ENCODE results near the gene SLC6A13. TPM values are rescaled to one million over a fixed set of nuclear protein-coding genes. Genes with fewer than 3 reads are reported as not detected.

SLC6A13 gene
- total RNA-seq, 1 experiment from 2014 or later: not detected

GRCh38 chr12:252636-253035 lies 10.0 kb downstream of the SLC6A13 start:
- DNase-seq (no peak), ATAC-seq (no peak)
- Histone ChIP-seq H4K20me1 (ENCODE audit: low read length) (no peaks in the 10 kb centered on the region), H3K27me3 (ENCODE audit: low read length) (peaks cover 17% of the 10 kb centered on the region), H3K27ac (ENCODE audit: low read length) (no peak overlapping the region), H3K79me2 (ENCODE audit: low read length) (no peaks in the 10 kb centered on the region), H2AFZ (ENCODE audit: low read length) (no peak overlapping the region), H3F3A (ENCODE audit: low read length, unreplicated experiment) (no peaks in the 10 kb centered on the region), H3K4me2 (ENCODE audit: low read length) (no peak overlapping the region), H3K9ac (ENCODE audit: low read length) (no peak overlapping the region), H3K4me3 (ENCODE audit: low read length) (no peak overlapping the region), H3K9me2 (replicated peaks; ENCODE audit: low read length) (no peaks in the 10 kb centered on the region), H3K36me3 (ENCODE audit: low read depth, low read length) (no peaks in the 10 kb centered on the region), H3K4me1 (ENCODE audit: insufficient read depth, low read length) (no peaks in the 10 kb centered on the region), H3K9me3 (ENCODE audit: low read length) (no peaks in the 10 kb centered on the region)
- CTCF ChIA-PET: no interaction called here
- no TSS peak for BruUV-seq (replicated peaks)
- TF ChIP-seq EZH2phosphoT487 (IDR thresholded peaks at IDR 0.05; ENCODE audit: borderline replicate concordance, low read length) (no peak), EZH2 (IDR thresholded peaks at IDR 0.05; ENCODE audit: low read length, unreplicated experiment) (no peak), CTCF (conservative IDR thresholded peaks at IDR 0.05; ENCODE audit: low read depth, low read length) (no peak)
- intact Hi-C loops (cut with micrococcal nuclease): no loop called here
- POLR2A ChIA-PET (ENCODE audit: unreplicated experiment): no interaction called here

DNA sequence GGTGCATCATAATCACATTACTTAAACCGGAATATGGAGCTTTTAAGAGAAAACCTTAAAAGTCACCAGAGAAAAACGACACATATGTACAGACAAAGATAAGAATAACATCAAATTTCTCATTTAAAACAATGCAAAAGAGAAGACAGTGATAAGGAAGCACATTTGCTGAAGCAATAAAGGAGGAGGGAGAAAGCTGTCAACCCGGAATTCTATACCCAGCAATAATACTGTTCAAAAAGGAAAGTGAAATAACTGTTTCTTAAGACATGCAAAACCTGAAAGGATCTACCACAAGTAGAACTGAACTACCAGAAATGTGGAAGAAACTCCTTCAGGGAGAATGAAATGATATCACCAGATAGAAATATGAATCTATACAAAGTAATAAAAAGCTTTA lies 15.4 kb downstream of the SLC6A13 start:
- TF ChIP-seq CTCF (conservative IDR thresholded peaks at IDR 0.05; ENCODE audit: low read depth, low read length) (no peak), EZH2phosphoT487 (IDR thresholded peaks at IDR 0.05; ENCODE audit: borderline replicate concordance, low read length) (no peak), EZH2 (IDR thresholded peaks at IDR 0.05; ENCODE audit: low read length, unreplicated experiment) (no peak)
- Histone ChIP-seq H4K20me1 (ENCODE audit: low read length) (no peaks in the 10 kb centered on the region), H3F3A (ENCODE audit: low read length, unreplicated experiment) (no peaks in the 10 kb centered on the region), H3K4me2 (ENCODE audit: low read length) (no peak overlapping the region), H3K4me3 (ENCODE audit: low read length) (no peak overlapping the region), H3K27me3 (ENCODE audit: low read length) (peaks cover 3% of the 10 kb centered on the region; the same call in 1 of the 2 replicates), H3K36me3 (ENCODE audit: low read depth, low read length) (no peaks in the 10 kb centered on the region), H3K9me2 (replicated peaks; ENCODE audit: low read length) (no peaks in the 10 kb centered on the region), H3K9me3 (ENCODE audit: low read length) (no peaks in the 10 kb centered on the region), H3K9ac (ENCODE audit: low read length) (no peak overlapping the region), H2AFZ (ENCODE audit: low read length) (no peak overlapping the region), H3K79me2 (ENCODE audit: low read length) (no peaks in the 10 kb centered on the region), H3K4me1 (ENCODE audit: insufficient read depth, low read length) (no peaks in the 10 kb centered on the region), H3K27ac (ENCODE audit: low read length) (no peak overlapping the region)
- BruUV-seq (replicated peaks): no TSS peak
- intact Hi-C loops (cut with micrococcal nuclease): no loop called here
- ATAC-seq: no peak
- CTCF ChIA-PET: no interaction called here
- DNase-seq: no peak
- POLR2A ChIA-PET (ENCODE audit: unreplicated experiment): no interaction called here

DNA sequence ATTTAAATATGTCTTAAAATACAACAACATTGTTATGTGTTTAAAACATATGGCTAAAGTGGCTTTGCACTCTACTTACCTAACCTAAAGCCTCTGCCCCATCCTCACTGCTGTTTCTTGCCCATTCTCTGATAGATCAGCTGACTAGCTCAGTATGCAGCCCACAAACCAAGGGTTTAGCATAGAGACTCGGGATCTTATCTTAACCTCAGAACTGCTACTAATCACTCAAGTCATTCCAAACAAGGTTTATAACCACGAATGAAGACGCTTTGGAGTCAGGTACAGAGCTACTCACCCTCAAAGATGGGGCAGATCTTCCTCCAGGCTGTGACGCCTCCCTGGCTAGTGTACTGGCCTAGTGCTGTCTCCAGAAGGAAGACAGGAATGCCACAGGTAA lies 19.3 kb downstream of the SLC6A13 start:
- Histone ChIP-seq H3K27ac (ENCODE audit: low read length) (no peak overlapping the region), H3K4me3 (ENCODE audit: low read length) (no peak overlapping the region), H3K4me1 (ENCODE audit: insufficient read depth, low read length) (no peaks in the 10 kb centered on the region), H4K20me1 (ENCODE audit: low read length) (no peaks in the 10 kb centered on the region), H3K9ac (ENCODE audit: low read length) (no peak overlapping the region), H3K36me3 (ENCODE audit: low read depth, low read length) (no peaks in the 10 kb centered on the region), H3K4me2 (ENCODE audit: low read length) (no peak overlapping the region), H3K79me2 (ENCODE audit: low read length) (no peaks in the 10 kb centered on the region), H3K9me3 (ENCODE audit: low read length) (no peaks in the 10 kb centered on the region), H3F3A (ENCODE audit: low read length, unreplicated experiment) (no peaks in the 10 kb centered on the region), H2AFZ (ENCODE audit: low read length) (no peak overlapping the region), H3K9me2 (replicated peaks; ENCODE audit: low read length) (no peaks in the 10 kb centered on the region), H3K27me3 (ENCODE audit: low read length) (peaks cover 12% of the 10 kb centered on the region; the same call in 1 of the 2 replicates)
- TF ChIP-seq CTCF (conservative IDR thresholded peaks at IDR 0.05; ENCODE audit: low read depth, low read length): no peak
- TF ChIP-seq EZH2 (IDR thresholded peaks at IDR 0.05; ENCODE audit: low read length, unreplicated experiment): no peak
- no peak for TF ChIP-seq EZH2phosphoT487 (IDR thresholded peaks at IDR 0.05; ENCODE audit: borderline replicate concordance, low read length)
- DNase-seq: no peak
- ChIA-PET CTCF (no interaction called here), POLR2A (ENCODE audit: unreplicated experiment) (no interaction called here)
- no peak for ATAC-seq
- BruUV-seq (replicated peaks): no TSS peak
- intact Hi-C loops (cut with micrococcal nuclease): no loop called here

Measured in PC-3 (cell line).